ENCODE measurements around the gene SYT7.
"Not testable (repeated sequence)": the region's sequence is repeated elsewhere in the genome, so short reads cannot be mapped to it uniquely, and the experiment has no call there.

SYT7 gene, protein sequence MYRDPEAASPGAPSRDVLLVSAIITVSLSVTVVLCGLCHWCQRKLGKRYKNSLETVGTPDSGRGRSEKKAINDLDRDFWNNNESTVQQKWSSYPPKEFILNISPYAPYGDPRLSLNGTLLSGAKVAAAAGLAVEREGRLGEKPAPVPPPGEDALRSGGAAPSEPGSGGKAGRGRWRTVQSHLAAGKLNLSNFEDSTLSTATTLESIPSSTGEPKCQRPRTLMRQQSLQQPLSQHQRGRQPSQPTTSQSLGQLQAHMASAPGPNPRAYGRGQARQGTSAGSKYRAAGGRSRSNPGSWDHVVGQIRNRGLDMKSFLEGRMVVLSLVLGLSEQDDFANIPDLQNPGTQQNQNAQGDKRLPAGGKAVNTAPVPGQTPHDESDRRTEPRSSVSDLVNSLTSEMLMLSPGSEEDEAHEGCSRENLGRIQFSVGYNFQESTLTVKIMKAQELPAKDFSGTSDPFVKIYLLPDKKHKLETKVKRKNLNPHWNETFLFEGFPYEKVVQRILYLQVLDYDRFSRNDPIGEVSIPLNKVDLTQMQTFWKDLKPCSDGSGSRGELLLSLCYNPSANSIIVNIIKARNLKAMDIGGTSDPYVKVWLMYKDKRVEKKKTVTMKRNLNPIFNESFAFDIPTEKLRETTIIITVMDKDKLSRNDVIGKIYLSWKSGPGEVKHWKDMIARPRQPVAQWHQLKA

DNA sequence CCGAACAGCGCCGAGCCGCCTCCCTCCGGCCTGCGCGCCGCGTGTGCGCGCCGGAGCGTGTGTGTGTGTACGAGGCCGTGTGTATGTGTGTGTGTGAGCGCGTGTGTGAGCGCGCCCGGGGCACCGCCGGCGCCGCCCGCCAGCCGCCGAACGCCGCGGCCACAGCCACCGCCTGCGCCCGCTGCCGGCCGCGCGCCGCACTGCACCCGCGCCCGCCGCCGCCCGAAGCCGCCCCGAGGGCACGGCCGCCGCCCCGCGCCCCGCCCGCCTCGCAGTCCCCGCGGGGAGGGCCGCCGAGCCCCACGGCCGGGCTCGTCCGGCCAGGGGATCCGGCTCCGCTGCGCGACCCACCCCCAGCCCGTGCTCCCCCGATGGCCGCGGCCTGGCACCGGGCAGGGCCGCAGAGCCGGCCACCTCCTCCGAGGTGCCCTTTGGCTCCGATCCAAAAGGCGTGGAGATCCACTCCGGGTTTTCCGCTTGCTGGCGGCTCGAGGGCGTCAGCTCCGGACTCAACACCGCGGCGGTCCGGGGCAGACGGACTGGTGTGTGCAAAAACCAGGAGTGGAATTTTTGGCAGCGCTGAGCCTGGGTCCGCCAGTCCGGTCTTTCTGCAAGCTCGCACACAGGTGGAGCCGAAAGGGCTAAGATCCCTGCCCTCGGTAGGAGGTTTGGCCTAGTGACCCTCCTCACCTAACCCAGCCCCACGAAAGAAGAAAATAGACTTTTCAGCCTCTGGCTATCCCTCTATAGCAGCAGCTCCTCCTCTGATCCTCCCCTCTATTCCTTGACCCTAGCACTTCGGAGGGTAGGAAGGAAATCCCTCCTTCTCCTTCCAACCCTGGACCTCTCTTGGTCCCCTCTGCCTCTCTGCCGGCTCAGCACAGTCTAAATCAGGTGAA lies at the start of gene SYT7:
Gene SYT7, minus strand, starts transcription at position 47 of the 899 bp plus-strand sequence. CDS start 256 bp downstream, outside the sequence.
- DNase-seq, result peak; percentile 78 to 83

DNA sequence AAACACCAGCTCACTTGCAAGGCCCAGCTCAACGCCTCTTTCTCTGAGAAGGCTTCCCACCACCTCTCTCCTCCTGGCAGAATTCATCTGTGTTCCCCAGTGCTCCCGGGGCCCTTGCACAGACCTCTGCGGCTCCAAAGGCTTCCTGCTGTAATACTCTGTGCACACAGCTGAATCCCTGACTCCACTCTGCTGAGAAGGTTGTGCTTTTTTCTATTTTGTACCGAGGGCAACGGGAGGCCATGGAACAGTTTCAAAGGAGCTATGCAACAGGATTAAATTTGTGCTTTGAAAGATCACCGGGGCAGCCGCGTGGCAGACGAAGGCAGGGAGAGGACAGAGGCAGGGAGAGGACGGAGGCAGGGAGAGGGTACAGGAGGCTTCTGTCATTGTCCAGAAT lies 49.2 kb upstream of the SYT7 start:
- DNase-seq, result no peak

DNA sequence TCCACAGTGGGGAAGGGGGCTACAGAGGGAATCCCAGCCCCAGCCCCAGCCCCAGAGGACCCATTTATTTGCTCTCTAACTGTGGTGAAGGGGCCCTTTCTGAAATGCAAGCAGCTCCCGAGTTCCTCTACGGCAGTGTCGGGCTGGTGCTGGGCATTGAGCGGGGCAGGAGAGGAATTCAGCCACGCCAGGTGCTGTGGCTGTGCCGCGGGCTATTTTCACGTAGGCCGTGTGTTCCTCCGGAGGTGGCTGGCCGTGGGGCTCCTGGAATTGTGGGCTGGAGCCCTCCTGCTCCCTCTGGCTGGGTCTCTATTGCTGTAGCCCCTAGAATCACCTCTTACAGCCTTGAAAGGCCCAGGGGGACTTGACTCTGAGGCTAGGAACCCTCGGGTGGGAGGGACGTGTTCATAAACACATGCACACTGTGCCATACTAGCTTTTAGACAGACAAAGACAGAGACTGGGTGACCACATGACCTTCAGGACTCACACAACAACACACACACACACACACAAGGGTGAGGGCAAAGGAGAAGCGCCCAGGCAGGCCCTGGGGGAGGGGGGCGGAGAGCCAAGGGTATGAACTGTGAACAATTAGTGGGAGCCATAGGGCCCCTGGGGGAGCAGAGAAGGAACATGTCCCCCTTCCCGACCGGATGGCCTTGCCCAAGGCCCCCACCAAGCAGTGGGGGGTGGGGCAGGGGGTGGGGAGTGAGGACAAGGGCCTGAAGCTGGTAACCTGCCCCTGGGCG lies 48.4 kb upstream of the SYT7 start:
- no peak for DNase-seq

DNA sequence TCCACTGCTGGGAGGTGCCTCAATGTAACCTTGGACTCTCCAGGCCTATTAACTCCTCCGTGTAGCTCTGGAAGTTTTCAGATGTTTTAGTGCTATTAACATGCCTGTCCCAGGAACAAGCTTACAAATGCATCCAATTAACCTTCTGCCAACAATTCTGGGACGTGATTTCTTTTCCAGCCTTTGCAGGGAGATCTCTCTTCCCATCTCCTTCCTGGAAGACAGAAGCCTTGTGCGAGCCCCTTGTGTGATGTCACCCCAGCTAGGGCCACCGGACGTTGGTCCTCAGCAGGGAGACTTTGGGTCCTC lies 47.7 kb upstream of the SYT7 start:
- no peak for DNase-seq

DNA sequence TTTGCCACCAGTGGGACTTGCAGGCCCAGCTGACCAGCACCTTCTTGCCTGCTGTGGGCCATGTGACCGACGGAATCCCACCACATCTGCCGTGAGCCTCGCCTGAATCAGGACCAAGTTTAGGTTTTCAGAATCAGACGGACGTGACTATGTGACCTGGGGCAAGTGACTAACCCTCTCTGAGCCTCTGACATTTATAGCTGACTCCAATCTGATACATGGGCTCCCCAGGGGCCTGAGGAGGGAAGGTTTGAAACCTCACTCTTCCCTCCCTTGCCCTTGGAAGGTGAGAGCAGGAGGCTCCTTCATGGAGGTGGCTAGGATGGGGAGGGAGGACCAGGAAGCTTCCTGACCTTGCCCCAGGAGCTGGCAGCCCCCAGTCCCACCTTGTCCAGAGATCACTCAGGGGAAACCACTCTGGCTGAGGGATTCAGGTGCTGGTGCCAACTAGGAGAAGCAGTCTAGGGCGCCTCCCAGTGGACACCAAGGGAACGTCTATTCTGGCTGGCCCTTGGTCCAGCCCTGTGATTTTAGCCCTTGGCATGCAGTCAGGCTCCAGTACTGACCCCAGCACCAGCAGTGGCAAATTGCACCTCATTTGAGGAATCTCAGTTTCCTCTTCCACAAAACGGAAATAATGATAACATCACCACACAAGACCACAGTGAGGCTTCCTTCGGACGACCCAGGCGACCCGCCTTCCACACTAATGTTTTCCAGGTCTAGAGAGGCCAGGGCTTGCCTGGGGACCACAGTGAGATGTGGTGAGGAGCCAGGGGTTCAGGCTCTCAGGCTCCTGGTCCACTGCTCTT lies 47.2 kb upstream of the SYT7 start:
- DNase-seq, result peak; percentile 21 to 50

DNA sequence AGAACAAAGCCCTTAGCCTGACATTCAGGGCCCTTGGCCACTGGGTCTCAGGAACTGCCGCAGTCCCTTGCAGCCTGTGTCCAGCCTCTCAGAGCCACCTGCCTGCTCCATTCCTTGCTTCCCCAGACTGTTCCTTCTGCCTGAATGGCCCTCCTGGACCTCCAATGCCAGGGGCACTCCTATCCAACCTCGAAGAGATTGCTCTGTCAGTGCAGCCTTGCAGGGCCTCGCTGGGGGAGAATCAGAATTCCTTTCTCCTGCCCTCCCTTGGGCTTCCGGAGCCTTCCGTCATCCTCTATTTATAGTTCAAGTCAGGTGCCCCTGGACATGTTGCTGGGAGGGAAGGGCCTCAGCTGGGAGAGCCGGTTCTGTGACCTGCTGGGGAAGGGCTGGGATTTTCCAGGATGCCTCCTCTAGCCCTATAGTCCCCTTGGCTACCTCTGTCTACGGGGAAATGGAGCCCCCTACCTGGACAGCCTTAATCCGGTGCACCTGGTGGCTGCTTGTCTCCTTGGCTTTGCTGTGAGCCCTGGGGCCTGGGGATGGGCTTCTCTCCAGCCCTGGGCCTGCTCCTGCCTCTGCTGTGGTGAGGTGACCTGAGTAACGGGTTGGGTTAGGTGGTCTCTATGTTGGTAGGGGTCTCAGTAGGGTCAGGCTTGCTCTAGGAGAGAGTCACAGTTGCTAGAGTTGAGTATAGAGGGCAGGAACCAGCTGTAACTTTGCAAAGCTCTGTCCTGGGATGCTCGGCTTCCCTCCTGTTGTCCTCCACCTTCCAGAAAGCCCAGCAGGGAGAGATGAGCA lies 45.9 kb upstream of the SYT7 start:
- DNase-seq, result no peak

DNA sequence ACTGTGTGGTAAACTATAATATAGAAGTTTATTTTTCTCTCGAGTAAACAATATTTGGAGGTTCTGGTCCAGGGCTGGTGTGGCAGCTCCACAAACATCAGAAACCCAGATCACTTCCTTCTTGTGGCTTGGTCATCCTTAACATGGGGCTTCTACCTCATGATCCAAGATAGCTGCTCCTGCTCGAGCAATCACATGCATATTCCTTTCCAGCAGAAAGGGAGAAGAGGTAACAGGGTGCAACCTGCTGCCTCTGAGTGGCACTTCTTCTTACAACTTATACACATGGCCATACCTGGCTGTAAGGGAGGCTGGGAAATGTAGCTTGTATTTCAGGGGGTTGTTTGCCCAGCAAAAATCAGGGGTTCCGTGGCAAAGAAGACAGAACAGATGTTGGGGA lies 44.6 kb upstream of the SYT7 start:
- no peak for DNase-seq

DNA sequence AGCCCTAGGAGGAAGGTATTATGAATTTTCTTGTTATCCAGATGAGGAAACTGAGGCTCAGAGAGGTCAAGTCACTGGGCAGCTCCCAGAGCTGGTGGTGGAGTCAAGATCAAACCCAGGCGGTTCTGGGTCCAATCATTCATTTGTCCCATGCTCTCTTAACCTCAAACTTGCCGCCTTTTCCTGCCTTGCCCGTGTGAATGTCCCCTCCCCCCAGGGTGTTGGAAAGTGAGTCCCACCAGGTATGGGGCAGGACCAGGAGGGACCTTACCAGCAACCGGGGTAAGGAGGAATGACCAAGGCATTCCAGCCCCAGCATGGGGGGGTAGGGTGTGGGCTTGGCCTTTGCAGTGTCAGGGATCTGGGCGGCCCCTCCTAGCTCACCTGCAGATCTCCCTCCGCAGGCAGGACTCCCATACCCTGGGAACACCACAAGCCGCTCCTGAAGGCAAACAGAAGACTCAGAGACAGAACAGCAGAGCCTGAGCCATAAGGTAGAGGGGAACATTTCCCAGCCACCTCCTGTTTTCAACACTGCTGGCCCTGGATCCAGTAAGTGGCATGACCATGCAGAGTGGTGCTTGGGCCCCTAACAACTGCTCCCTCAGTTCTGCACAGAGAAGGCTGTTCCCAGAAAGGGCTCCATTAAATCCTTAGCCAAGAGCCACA lies 41.2 kb upstream of the SYT7 start:
- no peak for DNase-seq

DNA sequence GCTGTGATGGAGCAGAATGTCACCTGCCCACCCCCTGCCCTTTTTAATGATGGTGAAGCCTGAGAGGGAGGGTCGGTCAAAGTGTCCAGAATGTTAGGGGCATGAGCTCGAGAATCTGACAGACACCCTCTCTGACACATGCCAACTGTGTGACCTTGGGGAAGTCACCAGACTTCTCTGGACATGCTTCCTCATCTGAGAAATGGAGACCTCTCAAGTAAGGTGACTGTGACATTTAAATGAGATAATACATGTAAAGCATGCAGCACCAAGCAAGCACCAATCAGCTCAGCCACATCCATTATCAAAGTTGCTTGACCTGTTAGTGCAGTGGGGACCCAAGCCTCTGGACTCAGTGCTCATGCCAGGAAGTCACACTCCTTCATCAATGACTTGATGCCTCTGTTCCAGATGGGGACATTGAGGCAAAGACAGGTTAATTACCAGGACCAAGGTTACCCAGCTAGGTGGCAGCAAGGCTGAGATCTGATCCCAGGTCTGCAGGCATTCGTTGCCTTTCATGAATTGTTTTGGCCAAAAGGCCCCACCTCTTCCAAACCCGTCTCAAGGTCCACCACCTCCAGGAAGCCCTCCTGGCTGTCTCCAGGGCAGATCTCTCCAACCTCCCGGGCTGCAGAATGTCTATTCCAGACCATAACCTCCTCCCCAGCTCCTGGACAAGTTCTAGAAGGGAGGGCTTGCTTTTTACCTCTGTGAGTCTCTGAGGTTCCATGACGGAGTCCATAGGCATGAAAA lies 38.8 kb upstream of the SYT7 start:
- DNase-seq, result no peak

DNA sequence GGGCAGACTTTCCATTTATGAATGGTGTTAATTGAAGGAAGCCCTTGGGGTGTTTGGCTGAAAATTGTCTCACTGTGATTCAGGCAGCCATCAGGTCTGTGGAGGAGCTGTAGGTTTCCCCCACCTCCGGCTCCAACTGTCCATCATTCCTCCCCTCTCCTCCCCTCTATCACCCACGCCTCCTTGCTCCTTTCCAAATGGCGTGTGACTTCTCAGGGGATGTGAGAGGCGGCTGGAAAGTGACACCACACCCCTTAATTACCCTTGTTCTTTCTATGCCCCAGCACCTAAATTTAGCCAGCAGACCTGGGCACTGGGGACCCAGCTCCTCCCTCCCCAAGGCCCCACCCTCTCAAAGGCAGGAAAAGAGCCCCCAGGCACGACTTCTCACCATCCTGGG lies 38.1 kb upstream of the SYT7 start:
- no peak for DNase-seq

DNA sequence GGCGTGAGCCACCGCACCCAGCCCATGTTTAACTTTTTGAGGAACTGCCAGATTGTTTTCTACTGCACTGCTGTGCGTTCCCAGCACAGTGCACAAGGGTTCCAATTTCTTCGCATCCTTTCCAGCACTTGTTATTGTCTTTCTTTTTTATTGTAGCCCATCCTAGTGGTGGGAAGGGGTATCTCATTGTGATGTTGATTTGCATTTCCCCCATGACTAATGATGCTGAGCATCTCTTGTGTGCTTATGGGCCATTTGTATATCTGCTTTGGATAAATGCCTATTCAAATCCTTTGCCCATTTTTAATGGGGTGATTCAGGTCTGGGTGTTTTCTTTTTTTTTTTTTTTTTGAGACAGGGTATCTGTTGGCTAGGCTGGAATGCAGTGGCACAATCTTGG lies 36.6 kb upstream of the SYT7 start:
- DNase-seq, result no peak

DNA sequence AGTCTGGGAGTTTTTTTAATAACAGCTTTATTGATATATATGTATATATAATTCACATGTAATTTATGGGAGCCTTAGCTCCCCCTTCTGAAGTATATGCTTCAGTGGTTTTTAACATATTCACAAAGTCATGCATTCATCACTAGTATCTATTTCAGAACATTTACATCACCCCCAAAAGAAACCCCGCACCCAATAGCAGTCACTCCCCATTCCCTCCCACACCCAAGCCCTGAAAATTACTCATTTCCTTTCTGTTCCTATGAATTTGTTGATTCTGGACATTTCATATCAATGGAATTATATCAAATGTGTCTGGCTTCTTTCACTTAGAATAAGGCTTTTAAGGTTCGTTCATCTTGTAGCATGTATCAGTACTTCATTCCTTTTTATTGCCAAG lies 35.6 kb upstream of the SYT7 start:
- DNase-seq, result no peak

DNA sequence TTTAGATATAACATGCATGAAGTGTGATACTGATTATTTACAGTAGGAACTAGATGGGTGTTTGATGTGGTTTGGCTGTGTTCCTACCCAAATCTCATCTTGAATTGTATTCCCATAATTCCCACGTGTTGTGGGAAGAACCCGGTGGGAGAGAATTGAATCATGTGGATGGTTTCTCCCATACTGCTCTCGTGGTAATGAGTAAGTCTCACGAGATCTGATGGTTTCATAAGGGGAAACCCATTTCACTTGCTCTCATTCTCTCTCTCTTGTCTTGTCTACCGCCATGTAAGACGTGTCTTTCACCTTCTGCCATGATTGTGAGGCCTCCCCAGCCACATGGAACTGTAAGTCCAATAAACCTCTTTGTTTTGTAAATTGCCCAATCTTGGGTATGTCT lies 33.9 kb upstream of the SYT7 start:
- DNase-seq, result not testable (repeated sequence)

DNA sequence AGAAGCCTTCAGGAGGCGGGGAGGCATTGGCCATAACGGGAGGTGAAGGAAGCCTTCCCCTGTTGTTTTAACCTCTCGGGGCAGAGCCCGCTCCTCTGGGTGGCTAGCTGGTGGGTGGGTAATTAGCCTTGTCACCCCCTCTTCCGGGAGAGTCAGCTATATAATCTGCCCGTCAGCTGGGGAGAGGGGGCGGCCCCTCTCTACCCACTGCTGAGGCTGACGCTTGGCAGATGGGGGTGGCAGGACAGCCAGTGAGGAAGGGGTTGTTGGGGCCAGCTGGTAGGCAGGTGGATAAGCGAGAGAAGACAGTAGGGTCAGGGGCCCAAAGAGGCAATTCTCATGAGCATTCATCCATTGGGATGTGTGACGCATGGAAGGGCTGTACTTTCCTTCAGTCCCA lies 33.0 kb upstream of the SYT7 start:
- DNase-seq, result no peak

DNA sequence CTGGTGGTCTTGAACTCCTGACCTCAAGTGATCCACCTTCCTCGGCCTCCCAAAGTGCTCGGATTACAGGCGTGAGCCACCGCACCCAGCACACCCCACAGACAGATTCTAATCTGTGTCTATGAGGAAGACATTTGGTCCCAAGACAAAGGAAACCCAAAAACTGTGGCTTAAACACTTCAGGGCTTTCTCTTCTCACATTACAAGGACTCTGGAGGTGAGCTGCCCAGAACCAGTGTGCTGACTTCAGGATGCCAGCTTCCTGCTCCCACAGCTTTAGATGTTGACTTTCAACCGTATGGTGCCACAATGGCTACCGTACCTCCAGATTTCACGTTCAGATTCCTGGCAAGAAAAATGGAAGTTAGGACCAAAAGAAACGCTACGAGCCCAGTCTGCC lies 32.2 kb upstream of the SYT7 start:
- no peak for DNase-seq

DNA sequence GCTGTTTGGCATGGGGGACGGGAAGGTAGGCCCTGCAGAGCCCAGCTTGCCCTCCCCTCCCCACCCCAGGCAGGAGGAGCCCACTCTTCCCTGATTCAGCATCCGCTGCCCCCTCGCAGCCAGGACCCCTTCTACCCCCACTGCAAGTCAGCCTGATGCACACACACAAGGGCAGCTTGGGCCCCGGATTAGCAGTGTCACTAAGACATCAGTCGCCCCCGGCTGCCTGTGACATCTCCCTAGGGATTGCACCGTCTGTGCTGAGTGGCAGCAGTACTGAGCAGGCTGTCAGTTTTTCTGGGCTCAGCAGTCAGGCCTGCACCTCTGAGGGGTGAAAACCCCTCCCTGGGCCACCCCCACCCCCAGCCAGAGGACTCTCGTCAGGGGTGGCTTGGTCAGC lies 30.4 kb upstream of the SYT7 start:
- DNase-seq, result no peak

DNA sequence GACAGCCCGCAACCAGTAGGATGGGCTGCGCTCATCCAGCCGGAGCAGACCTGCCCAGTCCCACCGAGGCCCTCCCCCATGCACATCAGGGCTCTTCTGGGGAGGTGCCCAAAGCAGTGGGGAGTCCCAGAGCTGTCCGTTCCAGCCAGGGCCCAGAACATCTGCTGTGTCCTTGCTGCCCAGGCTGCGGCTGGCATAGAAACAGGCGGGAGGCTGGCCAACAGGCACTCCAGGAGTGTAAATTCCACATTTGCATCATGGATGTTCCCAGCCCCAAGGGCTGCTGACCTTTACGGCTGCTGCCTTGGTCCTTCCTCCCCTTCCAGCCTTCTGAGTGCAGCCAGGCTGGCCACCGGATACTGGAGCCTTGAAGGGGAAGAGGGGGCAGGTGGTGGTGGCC lies 30.0 kb upstream of the SYT7 start:
- no peak for DNase-seq

DNA sequence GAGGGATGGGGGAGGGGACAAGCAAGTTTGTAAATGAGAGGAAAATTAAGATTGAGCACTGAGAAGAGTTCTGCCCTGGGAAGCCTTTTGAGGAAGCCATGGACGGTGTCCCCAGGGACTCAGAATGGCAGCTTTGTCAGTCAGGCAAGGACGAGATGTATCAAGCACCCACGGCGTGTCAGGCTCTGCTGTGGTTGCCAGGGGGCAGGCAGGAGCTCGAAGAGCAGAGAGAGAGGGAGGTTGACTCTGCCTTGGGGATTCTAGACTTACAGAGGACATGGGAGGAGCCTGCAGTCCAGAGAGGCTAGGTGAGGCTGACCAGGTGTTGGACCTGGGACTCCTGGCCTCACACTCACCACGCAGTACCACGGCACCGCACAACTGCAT lies 29.1 kb upstream of the SYT7 start:
- no peak for DNase-seq

DNA sequence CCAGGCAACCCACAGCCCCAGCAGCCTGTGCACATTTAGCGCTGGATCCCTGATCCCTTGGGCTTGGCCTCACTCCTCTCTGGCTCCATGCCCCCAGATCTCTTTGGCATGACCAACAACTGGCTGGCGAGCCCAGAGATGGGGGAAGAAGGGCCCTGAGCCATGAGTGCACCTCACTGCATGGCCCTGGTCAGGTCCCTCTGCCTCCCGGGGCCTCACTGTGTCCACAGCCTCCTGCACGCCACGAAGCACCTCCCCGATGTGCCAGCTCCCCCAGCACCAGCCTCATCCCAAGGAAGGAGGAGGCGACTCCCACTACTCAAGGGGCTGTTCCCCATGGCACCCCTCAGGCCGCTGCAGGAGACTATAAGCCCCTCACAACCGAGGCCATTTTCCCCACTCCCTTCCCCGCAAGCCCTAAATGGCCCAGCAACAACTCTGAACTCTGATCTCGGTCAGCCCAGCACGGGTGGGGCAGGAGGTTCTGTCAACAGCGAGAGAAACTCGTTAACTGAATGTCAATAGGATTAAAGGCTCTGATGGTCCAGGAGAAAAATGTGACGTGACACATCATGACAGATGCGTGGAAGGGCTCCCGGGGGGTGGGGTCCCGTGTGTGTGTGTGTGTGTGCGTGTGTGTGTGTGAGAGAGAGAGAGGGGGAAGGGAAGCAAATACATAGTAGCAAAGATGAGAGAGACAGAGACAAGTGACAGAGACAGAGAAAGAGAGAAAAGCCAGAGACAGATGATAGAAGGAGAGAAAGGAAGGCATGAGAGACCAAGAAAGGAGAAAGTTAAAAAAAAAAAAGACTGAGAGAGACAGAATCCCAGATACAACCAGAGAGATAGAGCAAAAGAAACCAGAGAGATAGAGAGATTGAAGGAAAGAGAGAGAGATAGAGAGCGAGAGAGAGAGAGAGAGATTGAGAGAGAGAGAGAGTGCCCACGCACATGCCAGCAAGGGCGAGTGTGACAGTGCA lies 28.4 kb upstream of the SYT7 start:
- DNase-seq, result no peak

Measured in Kasumi-1 (cell line).